ENCODE measurements around the gene TIMM50.

Gene TIMM50

GRCh38 chr19:39533003-39533512 lies 52.4 kb downstream of the TIMM50 start:
- no peak for DNase-seq (ENCODE audit: low read depth in 2 of 2)

- no peak for DNase-seq (ENCODE audit: low read depth in 2 of 2)
These were observed 53.2 kb downstream of the TIMM50 start for GRCh38 chr19:39533791-39534190.

DNA sequence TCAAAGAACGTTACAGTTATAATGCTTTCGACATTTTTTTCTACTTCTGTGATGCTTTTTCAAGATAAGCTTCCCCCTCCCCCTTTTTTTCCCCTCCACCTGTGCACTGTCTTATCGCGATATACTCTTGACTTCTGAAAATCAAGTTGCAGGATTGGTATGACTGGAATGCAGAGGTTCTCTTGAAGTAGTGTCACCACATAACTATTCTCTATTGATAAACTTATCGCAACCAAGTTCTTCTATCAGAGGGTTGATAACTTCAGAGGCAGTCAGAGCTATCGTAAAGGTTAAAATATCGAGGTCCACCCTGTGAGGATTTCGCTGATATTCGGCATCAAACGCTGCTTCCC lies 58.5 kb downstream of the TIMM50 start:
- DNase-seq (ENCODE audit: low read depth in 2 of 2), result no peak

DNA sequence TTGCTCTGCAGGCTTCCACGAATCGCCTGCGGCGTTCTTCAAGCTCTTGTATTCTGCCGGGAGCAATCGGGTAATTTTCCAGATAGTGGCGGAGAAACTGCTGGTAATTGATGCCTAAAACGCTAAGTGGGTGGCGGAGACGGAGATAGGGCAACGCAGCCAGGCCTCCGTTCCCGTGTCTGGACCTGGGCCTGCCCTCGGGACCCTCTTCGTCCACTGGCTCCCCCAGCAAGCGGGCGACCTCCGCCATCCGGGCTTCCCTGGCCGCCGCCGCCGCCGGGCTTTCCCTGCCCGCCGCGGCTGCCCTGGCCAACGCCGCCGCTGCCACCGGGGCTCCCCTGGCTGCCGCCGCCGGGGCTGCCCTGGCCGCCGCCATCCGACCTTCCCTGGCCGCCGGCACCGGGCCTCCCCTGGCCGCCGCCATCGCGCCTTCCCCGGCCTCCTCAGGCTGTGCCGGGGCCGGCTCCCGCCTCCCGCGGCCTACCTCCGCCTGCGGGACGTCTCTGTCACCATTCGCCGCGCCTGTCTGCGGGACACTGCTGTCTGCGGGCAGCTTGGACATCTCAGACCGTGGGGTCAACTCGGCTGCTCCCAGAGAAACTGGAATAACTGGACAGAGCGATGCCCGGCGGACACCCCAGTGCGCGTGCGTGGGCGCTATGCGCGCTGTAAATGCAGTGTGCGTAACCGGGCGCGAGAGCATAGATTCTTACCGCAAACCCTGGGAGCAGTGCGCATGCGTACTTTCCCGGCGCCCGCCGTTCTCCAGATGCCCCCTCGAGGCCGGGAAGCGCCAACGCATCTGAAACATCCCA lies 59.1 kb downstream of the TIMM50 start, which contains the start of gene EID2:
Gene EID2 (minus strand): TSS at position 644 of the 815 bp plus-strand sequence. CDS start 82 bp downstream, at position 562.
- peak; percentile 90 to 93 for DNase-seq (ENCODE audit: low read depth in 2 of 2)

- no peak for DNase-seq (ENCODE audit: low read depth in 2 of 2)
These were observed 59.7 kb downstream of the TIMM50 start for GRCh38 chr19:39540333-39540673.
